WTC11 (cell line): ENCODE data around the gene IFNG-AS1. TPM values are rescaled to one million over a fixed set of nuclear protein-coding genes. Genes with fewer than 3 reads are reported as not detected.

ENCODE experiments used
- ATAC-seq: fragments of 200-7000 bp; cut with Tn5 transposase; 2 replicates; pipeline ENCODE4 v1.10.0; 2021; ENCODE audit warnings: mild to moderate bottlenecking, moderate library complexity
- CTCF ChIA-PET: fragments of 300-600 bp; sonication (Branson Sonifier 250); formaldehyde crosslinking; loops from one replicate; lab custom pipeline; 2021; ENCODE audit warnings: antibody characterized with exemption; lab: Charles Lee
- POLR2A ChIA-PET: fragments of 350-600 bp; sonication (Branson Sonifier 250); formaldehyde crosslinking; loops from one replicate; lab custom pipeline; 2021; ENCODE audit warnings: antibody characterized with exemption; lab: Charles Lee
- DNase-seq: peaks from one replicate; pipeline ENCODE4 v3.0.0; 2021; ENCODE audit warnings: low spot score
- H3K27ac Mint-ChIP-seq: 2 replicates; pipeline ENCODE4 v1.8.0; 2021; ENCODE audit warnings: mixed read lengths
- H3K27me3 Mint-ChIP-seq: 2 replicates; pipeline ENCODE4 v1.8.0; 2021; ENCODE audit warnings: low read depth, mild to moderate bottlenecking, moderate library complexity, mixed read lengths
- H3K36me3 Mint-ChIP-seq: 2 replicates; pipeline ENCODE4 v1.8.0; 2021; ENCODE audit warnings: mixed read lengths
- H3K4me1 Mint-ChIP-seq: 2 replicates; pipeline ENCODE4 v1.8.0; 2022; ENCODE audit warnings: mixed read lengths
- H3K4me3 Mint-ChIP-seq: 2 replicates; pipeline ENCODE4 v1.8.0; 2021; ENCODE audit warnings: mild to moderate bottlenecking, moderate library complexity, mixed read lengths
- H3K9me3 Mint-ChIP-seq: 2 replicates; pipeline ENCODE4 v1.8.0; 2021; ENCODE audit warnings: mixed read lengths
- CBFB ChIP-seq: sonication (generic); formaldehyde crosslinking; IDR thresholded peaks from 2 replicates; pipeline ENCODE4 v1.8.1; 2022; ENCODE audit warnings: mild to moderate bottlenecking, low read depth, missing genetic modification reagents
- CREB1 ChIP-seq: sonication (generic); formaldehyde crosslinking; IDR thresholded peaks from 2 replicates; pipeline ENCODE4 v1.8.0; 2023; ENCODE audit warnings: mild to moderate bottlenecking, missing genetic modification reagents
- ELF4 ChIP-seq: sonication (generic); formaldehyde crosslinking; IDR thresholded peaks from 2 replicates; pipeline ENCODE4 v1.8.1; 2022; ENCODE audit warnings: low read depth, mild to moderate bottlenecking, moderate library complexity, missing genetic modification reagents
- FOXK1 ChIP-seq: sonication (generic); formaldehyde crosslinking; IDR thresholded peaks from 2 replicates; pipeline ENCODE4 v1.8.0; 2022; ENCODE audit warnings: mild to moderate bottlenecking, moderate library complexity, missing genetic modification reagents
- HMGA2 ChIP-seq: fragments of 250-450 bp; sonication (Bioruptor Pico); IDR thresholded peaks from 2 replicates; pipeline ENCODE4 v1.4.0; 2021; ENCODE audit warnings: mild to moderate bottlenecking, moderate library complexity
- MXD4 ChIP-seq: fragments of 250-450 bp; sonication (Bioruptor Pico); IDR thresholded peaks from 2 replicates; pipeline ENCODE4 v1.8.0; 2021; ENCODE audit warnings: mild to moderate bottlenecking, moderate library complexity, borderline replicate concordance
- NFATC4 ChIP-seq: fragments of 250-450 bp; sonication (Bioruptor Pico); IDR thresholded peaks from 2 replicates; pipeline ENCODE4 v1.9.0; 2021; ENCODE audit warnings: mild to moderate bottlenecking
- NR3C1 ChIP-seq: sonication (generic); formaldehyde crosslinking; conservative IDR thresholded peaks from 2 replicates; pipeline ENCODE4 v1.8.1; 2023; ENCODE audit warnings: low read depth, mild to moderate bottlenecking, missing genetic modification reagents
- OVOL2 ChIP-seq: fragments of 250-450 bp; sonication (Bioruptor Pico); IDR thresholded peaks from 2 replicates; pipeline ENCODE4 v1.9.0; 2021; ENCODE audit warnings: mild to moderate bottlenecking, borderline replicate concordance
- RORB ChIP-seq: fragments of 250-450 bp; sonication (Bioruptor Pico); IDR thresholded peaks from 2 replicates; pipeline ENCODE4 v1.9.0; 2021; ENCODE audit warnings: mild to moderate bottlenecking
- SMAD4 ChIP-seq: sonication (generic); formaldehyde crosslinking; IDR thresholded peaks from 2 replicates; pipeline ENCODE4 v1.8.0; 2022; ENCODE audit warnings: mild to moderate bottlenecking, missing genetic modification reagents
- SOX15 ChIP-seq: fragments of 250-450 bp; sonication (Bioruptor Pico); IDR thresholded peaks from 2 replicates; pipeline ENCODE4 v1.9.0; 2021; ENCODE audit warnings: mild to moderate bottlenecking
- SP1 ChIP-seq: sonication (generic); formaldehyde crosslinking; conservative IDR thresholded peaks from 2 replicates; pipeline ENCODE4 v1.8.1; 2022; ENCODE audit warnings: missing genetic modification reagents
- TCF7 ChIP-seq: sonication (generic); formaldehyde crosslinking; IDR thresholded peaks from 2 replicates; pipeline ENCODE4 v1.8.0; 2022; ENCODE audit warnings: mild to moderate bottlenecking, low read depth, missing genetic modification reagents, moderate library complexity
- TP53 ChIP-seq: sonication (generic); formaldehyde crosslinking; IDR thresholded peaks from 2 replicates; pipeline ENCODE4 v1.8.1; 2023; ENCODE audit warnings: mild to moderate bottlenecking, missing genetic modification reagents
- ZNF121 ChIP-seq: sonication (generic); formaldehyde crosslinking; IDR thresholded peaks from 2 replicates; pipeline ENCODE4 v1.8.0; 2023; ENCODE audit warnings: missing genetic modification reagents
- ZNF263 ChIP-seq: sonication (generic); formaldehyde crosslinking; IDR thresholded peaks from 2 replicates; pipeline ENCODE4 v1.8.1; 2022; ENCODE audit warnings: low read depth, mild to moderate bottlenecking, moderate library complexity, missing genetic modification reagents
- ZNF317 ChIP-seq: sonication (generic); formaldehyde crosslinking; IDR thresholded peaks from 2 replicates; pipeline ENCODE4 v1.8.1; 2023; ENCODE audit warnings: low read depth, mild to moderate bottlenecking, moderate library complexity, missing genetic modification reagents, borderline replicate concordance
- ZNF396 ChIP-seq: fragments of 250-450 bp; sonication (Bioruptor Pico); IDR thresholded peaks from 2 replicates; pipeline ENCODE4 v1.8.0; 2021; ENCODE audit warnings: mild to moderate bottlenecking, moderate library complexity, borderline replicate concordance
- ZNF423 ChIP-seq: fragments of 250-450 bp; sonication (Bioruptor Pico); IDR thresholded peaks from 2 replicates; pipeline ENCODE4 v2.1.2; 2022; ENCODE audit warnings: mild to moderate bottlenecking, moderate library complexity
- ZNF671 ChIP-seq: fragments of 250-450 bp; sonication (Bioruptor Pico); IDR thresholded peaks from 2 replicates; pipeline ENCODE4 v1.8.0; 2021; ENCODE audit warnings: mild to moderate bottlenecking
- total RNA-seq: library from RNA; stranded (reverse); gene quantifications from 3 replicates; pipeline ENCODE4 v1.2.3, GENCODE V29; 2021
- TF ChIP-seq, protein P1 (sequence below): sonication (generic); formaldehyde crosslinking; IDR thresholded peaks from 2 replicates; pipeline ENCODE4 v1.8.1; 2023; ENCODE audit warnings: mild to moderate bottlenecking, missing genetic modification reagents
- TF ChIP-seq, protein P2 (sequence below): sonication (generic); formaldehyde crosslinking; IDR thresholded peaks from 2 replicates; pipeline ENCODE4 v1.8.0; 2022; ENCODE audit warnings: missing genetic modification reagents
- TF ChIP-seq, protein P3 (sequence below): sonication (generic); formaldehyde crosslinking; IDR thresholded peaks from 2 replicates; pipeline ENCODE4 v1.8.1; 2022; ENCODE audit warnings: low read depth, missing genetic modification reagents, borderline replicate concordance
- TF ChIP-seq, protein P4 (sequence below): fragments of 200-600 bp; IDR thresholded peaks from 2 replicates; pipeline ENCODE4 v1.8.0; 2022; ENCODE audit warnings: antibody characterized with exemption
- TF ChIP-seq, protein P5 (sequence below): sonication (generic); formaldehyde crosslinking; IDR thresholded peaks from 2 replicates; pipeline ENCODE4 v1.8.1; 2023; ENCODE audit warnings: mild to moderate bottlenecking, missing genetic modification reagents, moderate library complexity

IFNG-AS1 gene
- total RNA-seq, 1 experiment from 2014 or later: not detected

DNA sequence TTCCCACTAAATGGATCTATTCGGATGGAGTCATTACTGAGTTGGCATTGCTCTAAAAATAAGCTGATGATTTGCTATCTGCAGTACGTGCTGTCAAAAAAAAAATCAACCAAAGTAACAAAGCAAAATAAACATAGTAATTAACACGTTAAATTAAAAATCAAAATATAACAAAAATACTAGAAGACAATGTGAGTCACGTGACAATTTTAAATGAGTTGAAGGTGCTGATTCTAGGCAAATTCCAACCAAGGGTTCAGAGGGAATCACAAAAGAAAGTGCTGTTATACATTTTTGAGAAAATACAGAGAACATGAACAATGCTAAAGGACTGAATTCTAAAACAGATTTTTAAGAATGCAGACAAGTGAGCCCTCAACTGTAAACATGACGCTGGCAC lies 45.2 kb upstream of the IFNG-AS1 start:
- CTCF ChIA-PET: no interaction called here
- H3K9me3 Mint-ChIP-seq: no peaks in the 10 kb centered on the region
- no peak overlapping the region for H3K4me3 Mint-ChIP-seq
- H3K4me1 Mint-ChIP-seq: peaks cover 27% of the 10 kb centered on the region
- ATAC-seq: no peak
- no peaks in the 10 kb centered on the region for H3K36me3 Mint-ChIP-seq
- no peak overlapping the region for H3K27ac Mint-ChIP-seq
- no peak for DNase-seq
- no peaks in the 10 kb centered on the region for H3K27me3 Mint-ChIP-seq
- TF ChIP-seq CBFB (CRISPR knock-in tag) (no peak), OVOL2 (no peak), SOX15 (no peak), HMGA2 (CRISPR knock-in tag) (no peak), SP1 (CRISPR knock-in tag) (no peak), ZNF263 (CRISPR knock-in tag) (no peak), NR3C1 (CRISPR knock-in tag) (no peak), ZNF671 (no peak), ZNF121 (CRISPR knock-in tag) (no peak), FOXK1 (CRISPR knock-in tag) (no peak), NFATC4 (CRISPR knock-in tag) (no peak), RORB (CRISPR knock-in tag) (no peak), MXD4 (no peak), ZNF396 (CRISPR knock-in tag) (no peak), ZNF317 (CRISPR knock-in tag) (no peak)
- TF ChIP-seq, protein P1, sequence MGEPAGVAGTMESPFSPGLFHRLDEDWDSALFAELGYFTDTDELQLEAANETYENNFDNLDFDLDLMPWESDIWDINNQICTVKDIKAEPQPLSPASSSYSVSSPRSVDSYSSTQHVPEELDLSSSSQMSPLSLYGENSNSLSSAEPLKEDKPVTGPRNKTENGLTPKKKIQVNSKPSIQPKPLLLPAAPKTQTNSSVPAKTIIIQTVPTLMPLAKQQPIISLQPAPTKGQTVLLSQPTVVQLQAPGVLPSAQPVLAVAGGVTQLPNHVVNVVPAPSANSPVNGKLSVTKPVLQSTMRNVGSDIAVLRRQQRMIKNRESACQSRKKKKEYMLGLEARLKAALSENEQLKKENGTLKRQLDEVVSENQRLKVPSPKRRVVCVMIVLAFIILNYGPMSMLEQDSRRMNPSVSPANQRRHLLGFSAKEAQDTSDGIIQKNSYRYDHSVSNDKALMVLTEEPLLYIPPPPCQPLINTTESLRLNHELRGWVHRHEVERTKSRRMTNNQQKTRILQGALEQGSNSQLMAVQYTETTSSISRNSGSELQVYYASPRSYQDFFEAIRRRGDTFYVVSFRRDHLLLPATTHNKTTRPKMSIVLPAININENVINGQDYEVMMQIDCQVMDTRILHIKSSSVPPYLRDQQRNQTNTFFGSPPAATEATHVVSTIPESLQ: no peak
- TF ChIP-seq, protein P2, sequence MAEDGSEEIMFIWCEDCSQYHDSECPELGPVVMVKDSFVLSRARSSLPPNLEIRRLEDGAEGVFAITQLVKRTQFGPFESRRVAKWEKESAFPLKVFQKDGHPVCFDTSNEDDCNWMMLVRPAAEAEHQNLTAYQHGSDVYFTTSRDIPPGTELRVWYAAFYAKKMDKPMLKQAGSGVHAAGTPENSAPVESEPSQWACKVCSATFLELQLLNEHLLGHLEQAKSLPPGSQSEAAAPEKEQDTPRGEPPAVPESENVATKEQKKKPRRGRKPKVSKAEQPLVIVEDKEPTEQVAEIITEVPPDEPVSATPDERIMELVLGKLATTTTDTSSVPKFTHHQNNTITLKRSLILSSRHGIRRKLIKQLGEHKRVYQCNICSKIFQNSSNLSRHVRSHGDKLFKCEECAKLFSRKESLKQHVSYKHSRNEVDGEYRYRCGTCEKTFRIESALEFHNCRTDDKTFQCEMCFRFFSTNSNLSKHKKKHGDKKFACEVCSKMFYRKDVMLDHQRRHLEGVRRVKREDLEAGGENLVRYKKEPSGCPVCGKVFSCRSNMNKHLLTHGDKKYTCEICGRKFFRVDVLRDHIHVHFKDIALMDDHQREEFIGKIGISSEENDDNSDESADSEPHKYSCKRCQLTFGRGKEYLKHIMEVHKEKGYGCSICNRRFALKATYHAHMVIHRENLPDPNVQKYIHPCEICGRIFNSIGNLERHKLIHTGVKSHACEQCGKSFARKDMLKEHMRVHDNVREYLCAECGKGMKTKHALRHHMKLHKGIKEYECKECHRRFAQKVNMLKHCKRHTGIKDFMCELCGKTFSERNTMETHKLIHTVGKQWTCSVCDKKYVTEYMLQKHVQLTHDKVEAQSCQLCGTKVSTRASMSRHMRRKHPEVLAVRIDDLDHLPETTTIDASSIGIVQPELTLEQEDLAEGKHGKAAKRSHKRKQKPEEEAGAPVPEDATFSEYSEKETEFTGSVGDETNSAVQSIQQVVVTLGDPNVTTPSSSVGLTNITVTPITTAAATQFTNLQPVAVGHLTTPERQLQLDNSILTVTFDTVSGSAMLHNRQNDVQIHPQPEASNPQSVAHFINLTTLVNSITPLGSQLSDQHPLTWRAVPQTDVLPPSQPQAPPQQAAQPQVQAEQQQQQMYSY (CRISPR knock-in tag): no peak
- TF ChIP-seq, protein P3, sequence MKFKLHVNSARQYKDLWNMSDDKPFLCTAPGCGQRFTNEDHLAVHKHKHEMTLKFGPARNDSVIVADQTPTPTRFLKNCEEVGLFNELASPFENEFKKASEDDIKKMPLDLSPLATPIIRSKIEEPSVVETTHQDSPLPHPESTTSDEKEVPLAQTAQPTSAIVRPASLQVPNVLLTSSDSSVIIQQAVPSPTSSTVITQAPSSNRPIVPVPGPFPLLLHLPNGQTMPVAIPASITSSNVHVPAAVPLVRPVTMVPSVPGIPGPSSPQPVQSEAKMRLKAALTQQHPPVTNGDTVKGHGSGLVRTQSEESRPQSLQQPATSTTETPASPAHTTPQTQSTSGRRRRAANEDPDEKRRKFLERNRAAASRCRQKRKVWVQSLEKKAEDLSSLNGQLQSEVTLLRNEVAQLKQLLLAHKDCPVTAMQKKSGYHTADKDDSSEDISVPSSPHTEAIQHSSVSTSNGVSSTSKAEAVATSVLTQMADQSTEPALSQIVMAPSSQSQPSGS (CRISPR knock-in tag): no peak
- TF ChIP-seq, protein P4, sequence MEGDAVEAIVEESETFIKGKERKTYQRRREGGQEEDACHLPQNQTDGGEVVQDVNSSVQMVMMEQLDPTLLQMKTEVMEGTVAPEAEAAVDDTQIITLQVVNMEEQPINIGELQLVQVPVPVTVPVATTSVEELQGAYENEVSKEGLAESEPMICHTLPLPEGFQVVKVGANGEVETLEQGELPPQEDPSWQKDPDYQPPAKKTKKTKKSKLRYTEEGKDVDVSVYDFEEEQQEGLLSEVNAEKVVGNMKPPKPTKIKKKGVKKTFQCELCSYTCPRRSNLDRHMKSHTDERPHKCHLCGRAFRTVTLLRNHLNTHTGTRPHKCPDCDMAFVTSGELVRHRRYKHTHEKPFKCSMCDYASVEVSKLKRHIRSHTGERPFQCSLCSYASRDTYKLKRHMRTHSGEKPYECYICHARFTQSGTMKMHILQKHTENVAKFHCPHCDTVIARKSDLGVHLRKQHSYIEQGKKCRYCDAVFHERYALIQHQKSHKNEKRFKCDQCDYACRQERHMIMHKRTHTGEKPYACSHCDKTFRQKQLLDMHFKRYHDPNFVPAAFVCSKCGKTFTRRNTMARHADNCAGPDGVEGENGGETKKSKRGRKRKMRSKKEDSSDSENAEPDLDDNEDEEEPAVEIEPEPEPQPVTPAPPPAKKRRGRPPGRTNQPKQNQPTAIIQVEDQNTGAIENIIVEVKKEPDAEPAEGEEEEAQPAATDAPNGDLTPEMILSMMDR: no peak
- TF ChIP-seq, all 79 proteins: peak for 0
- POLR2A ChIA-PET: no interaction called here

DNA sequence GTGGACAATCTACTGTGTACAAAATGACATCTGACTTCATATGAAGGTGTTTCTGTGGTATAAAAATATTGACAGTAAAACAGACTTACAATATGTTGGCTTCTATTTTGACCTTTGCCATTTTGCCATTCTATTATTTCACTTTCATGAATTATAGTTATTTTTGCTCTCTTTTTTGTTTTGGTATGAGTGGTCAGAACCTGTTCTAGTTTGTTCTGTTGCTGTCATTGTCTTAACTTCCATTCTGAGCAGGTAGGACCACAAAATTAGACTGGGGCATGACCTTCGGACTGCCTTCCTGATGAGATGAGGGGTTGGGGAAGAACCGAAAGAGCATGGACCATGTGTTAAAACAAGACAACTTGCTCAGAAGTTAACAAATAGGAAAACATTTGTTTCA lies 36.5 kb upstream of the IFNG-AS1 start:
- ATAC-seq (no peak), DNase-seq (no peak)
- Mint-ChIP-seq H3K27ac (no peak overlapping the region), H3K9me3 (peaks cover 8% of the 10 kb centered on the region), H3K4me1 (no peaks in the 10 kb centered on the region), H3K36me3 (no peaks in the 10 kb centered on the region), H3K27me3 (no peaks in the 10 kb centered on the region), H3K4me3 (no peak overlapping the region)
- CTCF ChIA-PET: no interaction called here
- POLR2A ChIA-PET: no interaction called here
- TF ChIP-seq RORB (CRISPR knock-in tag) (no peak), ZNF423 (CRISPR knock-in tag) (no peak), TCF7 (CRISPR knock-in tag) (no peak), SMAD4 (CRISPR knock-in tag) (no peak), CREB1 (CRISPR knock-in tag) (no peak), HMGA2 (CRISPR knock-in tag) (no peak), ELF4 (CRISPR knock-in tag) (no peak), TP53 (CRISPR knock-in tag) (no peak)
- TF ChIP-seq, protein P5, sequence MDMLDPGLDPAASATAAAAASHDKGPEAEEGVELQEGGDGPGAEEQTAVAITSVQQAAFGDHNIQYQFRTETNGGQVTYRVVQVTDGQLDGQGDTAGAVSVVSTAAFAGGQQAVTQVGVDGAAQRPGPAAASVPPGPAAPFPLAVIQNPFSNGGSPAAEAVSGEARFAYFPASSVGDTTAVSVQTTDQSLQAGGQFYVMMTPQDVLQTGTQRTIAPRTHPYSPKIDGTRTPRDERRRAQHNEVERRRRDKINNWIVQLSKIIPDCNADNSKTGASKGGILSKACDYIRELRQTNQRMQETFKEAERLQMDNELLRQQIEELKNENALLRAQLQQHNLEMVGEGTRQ: no peak
